ENCODE data around the gene THSD7A.

GRCh38 chr7:11831736-11832495 is at the start of gene THSD7A:
- TF ChIP-seq CTCF (IDR thresholded peaks at IDR 0.05), result peak in 3 of 5 experiments; percentile 9 to 43 (median 27)
- no peak for TF ChIP-seq POLR2A (IDR thresholded peaks at IDR 0.05)

All from tibial nerve (tissue), 3 donors.